ENCODE measurements around the gene RGL1.

RGL1 gene

GRCh38 chr1:183787704-183788103 lies 17.2 kb upstream of the RGL1 start:
- DNase-seq: no peak

- no peak for DNase-seq
Measured at GRCh38 chr1:183791319-183791718, 13.6 kb upstream of the RGL1 start.

GRCh38 chr1:183792300-183792699 lies 12.6 kb upstream of the RGL1 start:
- no peak for DNase-seq

- no peak for DNase-seq
Measured at GRCh38 chr1:183794088-183794487, 10.8 kb upstream of the RGL1 start.

- no peak for DNase-seq
Measured at GRCh38 chr1:183800449-183800848, 4.5 kb upstream of the RGL1 start.

GRCh38 chr1:183801649-183802048 lies 3.3 kb upstream of the RGL1 start:
- no peak for DNase-seq

- no peak for DNase-seq
Measured at GRCh38 chr1:183804387-183804786, 533 bp upstream of the RGL1 start.

- no peak for DNase-seq
Measured at GRCh38 chr1:183806125-183806524, 1.2 kb downstream of the RGL1 start.

GRCh38 chr1:183806675-183807074 lies 1.8 kb downstream of the RGL1 start:
- DNase-seq: no peak

GRCh38 chr1:183807549-183808168 lies 2.7 kb downstream of the RGL1 start:
- no peak for DNase-seq

- no peak for DNase-seq
Measured at GRCh38 chr1:183808296-183809027, 3.5 kb downstream of the RGL1 start.

- DNase-seq: no peak
Measured at GRCh38 chr1:183810121-183810520, 5.2 kb downstream of the RGL1 start.

GRCh38 chr1:183810756-183811544 lies 6.0 kb downstream of the RGL1 start:
- DNase-seq: no peak

GRCh38 chr1:183812128-183812527 lies 7.2 kb downstream of the RGL1 start:
- DNase-seq: no peak

GRCh38 chr1:183812686-183813569 lies 8.0 kb downstream of the RGL1 start:
- DNase-seq: no peak

GRCh38 chr1:183814121-183814681 lies 9.3 kb downstream of the RGL1 start:
- no peak for DNase-seq

GRCh38 chr1:183816110-183816509 lies 11.2 kb downstream of the RGL1 start:
- DNase-seq: no peak

GRCh38 chr1:183817576-183818288 lies 12.8 kb downstream of the RGL1 start:
- no peak for DNase-seq

- no peak for DNase-seq
Measured at GRCh38 chr1:183819059-183819458, 14.1 kb downstream of the RGL1 start.

GRCh38 chr1:183821309-183821888 lies 16.5 kb downstream of the RGL1 start:
- no peak for DNase-seq

- no peak for DNase-seq
Measured at GRCh38 chr1:183821889-183822611, 17.1 kb downstream of the RGL1 start.
